Coronary artery (tissue), 2 donors: ENCODE measurements around the gene BCOR.

Source experiments
- DNase-seq: peaks from one replicate; pipeline ENCODE4 v3.0.0-alpha.2; 2017; ENCODE audit warnings: low spot score
- H3K27ac ChIP-seq, 2 donors: fragments of 200-600 bp; sonication (generic); one replicate each; pipeline ENCODE4 v1.5.1; 2016 to 2019
- H3K4me3 ChIP-seq: fragments of 200-600 bp; sonication (generic); 2 replicates; pipeline ENCODE4 v1.5.1; 2016; ENCODE audit warnings: mild to moderate bottlenecking, moderate library complexity
- CTCF ChIP-seq: fragments of 200-600 bp; sonication (generic); IDR thresholded peaks from one replicate; pipeline ENCODE4 v1.5.1; 2019; ENCODE audit warnings: antibody characterized with exemption

Gene BCOR

GRCh38 chrX:40074959-40075332 is 22.8 kb downstream of the BCOR start:
- no peak for DNase-seq
- TF ChIP-seq CTCF, result no peak
- Histone ChIP-seq H3K4me3 (no peak overlapping the region), H3K27ac (no peak overlapping the region)

GRCh38 chrX:40074080-40074958 is 23.4 kb downstream of the BCOR start:
- H3K4me3 ChIP-seq, result no peak overlapping the region
- no peak for DNase-seq
- H3K27ac ChIP-seq, result no peak overlapping the region
- TF ChIP-seq CTCF, result no peak

- Histone ChIP-seq H3K4me3 (no peak overlapping the region), H3K27ac (no peak overlapping the region)
- DNase-seq, result no peak
- TF ChIP-seq CTCF, result no peak
Measured at GRCh38 chrX:40073439-40074054, 24.2 kb downstream of the BCOR start.

- no peak overlapping the region for H3K4me3 ChIP-seq
- no peak overlapping the region for H3K27ac ChIP-seq
- TF ChIP-seq CTCF, result no peak
- no peak for DNase-seq
Measured at GRCh38 chrX:40072246-40072645, 25.5 kb downstream of the BCOR start.

GRCh38 chrX:40068048-40068447 is 29.7 kb downstream of the BCOR start:
- H3K4me3 ChIP-seq, result no peak overlapping the region
- no peak overlapping the region for H3K27ac ChIP-seq
- no peak for TF ChIP-seq CTCF
- DNase-seq, result no peak

GRCh38 chrX:40066700-40067099 is 31.1 kb downstream of the BCOR start:
- Histone ChIP-seq H3K27ac (no peak overlapping the region), H3K4me3 (no peak overlapping the region)
- DNase-seq, result no peak
- TF ChIP-seq CTCF, result no peak
